Ramos (cell line): ENCODE data around the gene MARVELD2.

Source experiments
- in situ Hi-C: fragments of 300-500 bp; cut with MboI; formaldehyde crosslinking; loops from one replicate; pipeline ENCODE4 v1.14.3; 2022; ENCODE audit warnings: low sequenced_read_pairs; ENCODE audit not compliant: unreplicated experiment

Gene MARVELD2

GRCh38 chr5:69492391-69492922, 77.5 kb downstream of the MARVELD2 start, which contains the start of gene OCLN:
Gene OCLN, plus strand, starts transcription at chr5:69492790. Its CDS starts 11,455 bp downstream, at chr5:69504245.
- in situ Hi-C loops: no loop called here

GRCh38 chr5:69492923-69493395, 78.0 kb downstream of the MARVELD2 start:
- in situ Hi-C loops: no loop called here

- in situ Hi-C loops: no loop called here
Measured at GRCh38 chr5:69493396-69494133, 78.6 kb downstream of the MARVELD2 start.
